Brain pericyte (primary cell): ENCODE results near the gene DGKB.

Experiments used
- DNase-seq: peaks from one replicate; pipeline ENCODE4 v3.0.0-alpha.2; 2012; ENCODE audit warnings: low read depth, low spot score

Gene DGKB

DNA sequence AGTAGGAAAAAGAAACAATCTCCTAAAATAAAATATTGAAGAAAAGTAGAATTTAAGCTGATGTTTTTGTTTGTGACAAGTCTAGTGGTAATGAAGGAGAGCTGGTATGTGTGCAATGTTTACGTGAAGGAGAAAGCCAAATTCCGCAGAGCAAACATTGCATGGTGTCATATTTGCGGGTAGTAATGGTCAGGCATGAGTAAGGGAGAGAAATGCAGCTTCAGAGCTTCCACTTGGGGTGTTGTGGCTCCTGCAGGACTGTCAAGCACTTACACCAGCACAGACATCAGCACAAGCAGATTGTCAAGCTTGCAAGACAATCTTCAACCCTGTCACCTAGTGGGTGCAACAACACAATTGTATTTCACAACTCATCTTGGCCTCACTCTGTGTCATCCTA is 776.6 kb downstream of the DGKB start:
- no peak for DNase-seq

DNA sequence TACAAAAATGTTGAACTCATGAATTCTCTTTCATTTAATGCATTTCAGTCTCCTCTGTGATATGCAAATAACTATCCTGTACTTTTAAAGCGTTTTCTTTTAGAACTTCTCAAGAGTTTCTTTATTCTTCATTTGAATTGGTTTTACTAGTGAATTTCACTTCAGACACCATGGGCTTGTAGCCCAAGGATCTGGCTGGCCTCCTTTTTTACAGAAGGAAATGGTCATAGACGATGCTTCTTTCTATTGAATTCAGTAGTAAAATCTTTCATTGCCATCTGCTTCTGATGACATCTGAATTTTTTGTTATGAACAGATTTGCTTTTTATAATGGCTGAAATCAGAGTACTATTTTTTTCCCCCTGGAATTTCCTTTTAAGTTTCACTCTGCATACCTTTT is 777.8 kb downstream of the DGKB start:
- DNase-seq, result no peak

DNA sequence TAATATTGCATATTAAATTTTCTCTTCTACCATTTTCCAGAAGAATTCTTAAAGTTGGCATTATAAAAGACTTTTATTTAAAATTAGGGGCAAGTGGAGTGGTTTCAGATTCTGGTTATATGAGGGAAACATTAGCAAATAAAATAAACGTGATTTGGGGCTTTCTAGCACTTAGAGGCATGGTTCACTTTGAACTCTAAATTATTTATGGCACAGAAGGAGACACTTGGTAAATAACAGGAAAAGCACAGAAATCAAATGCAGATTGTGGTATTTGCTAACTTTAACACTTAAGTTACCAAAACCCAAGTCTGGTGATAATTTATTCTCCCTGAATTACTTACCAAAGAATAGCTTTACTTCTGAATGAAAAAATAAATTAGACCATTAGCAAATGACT is 778.6 kb downstream of the DGKB start:
- no peak for DNase-seq

DNA sequence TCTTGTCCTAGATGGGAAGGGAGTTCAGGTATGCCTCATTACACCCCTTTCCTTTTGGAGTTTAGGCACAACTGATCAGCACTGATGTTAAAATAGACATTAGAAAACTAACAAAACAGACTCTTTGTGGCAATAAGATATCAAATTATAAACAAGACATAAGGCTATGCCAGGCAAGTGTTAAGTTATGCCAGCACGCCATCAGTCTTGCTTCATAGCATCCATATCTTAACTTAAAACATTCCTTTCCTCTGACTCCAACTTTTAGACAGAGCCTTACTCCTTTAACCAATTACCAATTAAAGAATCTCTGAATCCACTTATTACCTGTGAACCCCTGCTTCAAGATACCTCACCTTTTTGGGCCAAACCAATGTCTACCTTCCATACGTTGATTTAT is 786.9 kb downstream of the DGKB start:
- no peak for DNase-seq

DNA sequence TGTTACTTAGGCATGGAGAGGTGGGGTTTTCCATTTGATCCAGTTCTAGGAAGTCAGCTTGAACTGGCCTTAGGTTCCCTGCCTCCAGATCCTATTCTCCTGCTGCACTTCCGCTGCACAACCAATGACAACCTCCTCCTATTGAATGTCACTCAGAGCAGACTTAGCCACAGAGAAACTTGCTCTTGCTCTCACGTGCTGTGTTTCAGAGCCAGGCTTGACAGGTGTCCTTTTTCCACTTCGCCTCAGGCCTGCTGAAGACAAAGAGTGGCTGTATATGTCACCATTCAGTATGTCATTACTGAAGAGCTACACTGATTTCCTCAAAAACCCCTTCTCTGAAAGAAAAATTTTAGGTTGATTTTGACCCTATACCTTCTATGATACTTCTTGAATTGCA is 797.7 kb downstream of the DGKB start:
- no peak for DNase-seq

DNA sequence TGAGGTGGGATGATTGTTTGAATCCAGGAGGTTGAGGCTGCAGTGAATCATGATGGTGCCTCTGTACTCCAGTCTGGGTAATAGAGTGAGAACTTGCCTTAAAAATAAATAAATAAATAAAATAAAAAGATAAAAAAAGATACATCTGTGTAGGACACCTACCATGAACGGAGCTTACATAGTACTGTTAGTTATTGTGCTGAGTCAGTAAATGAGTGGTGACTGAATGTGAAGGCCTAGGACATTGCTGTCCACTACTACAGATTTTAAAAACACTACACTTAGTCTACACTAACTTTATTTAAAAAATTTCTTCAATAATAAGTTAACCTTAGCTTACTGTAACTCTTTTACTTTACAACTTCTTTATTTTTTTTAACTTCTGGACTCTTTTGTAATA is 806.4 kb downstream of the DGKB start:
- DNase-seq, result no peak

DNA sequence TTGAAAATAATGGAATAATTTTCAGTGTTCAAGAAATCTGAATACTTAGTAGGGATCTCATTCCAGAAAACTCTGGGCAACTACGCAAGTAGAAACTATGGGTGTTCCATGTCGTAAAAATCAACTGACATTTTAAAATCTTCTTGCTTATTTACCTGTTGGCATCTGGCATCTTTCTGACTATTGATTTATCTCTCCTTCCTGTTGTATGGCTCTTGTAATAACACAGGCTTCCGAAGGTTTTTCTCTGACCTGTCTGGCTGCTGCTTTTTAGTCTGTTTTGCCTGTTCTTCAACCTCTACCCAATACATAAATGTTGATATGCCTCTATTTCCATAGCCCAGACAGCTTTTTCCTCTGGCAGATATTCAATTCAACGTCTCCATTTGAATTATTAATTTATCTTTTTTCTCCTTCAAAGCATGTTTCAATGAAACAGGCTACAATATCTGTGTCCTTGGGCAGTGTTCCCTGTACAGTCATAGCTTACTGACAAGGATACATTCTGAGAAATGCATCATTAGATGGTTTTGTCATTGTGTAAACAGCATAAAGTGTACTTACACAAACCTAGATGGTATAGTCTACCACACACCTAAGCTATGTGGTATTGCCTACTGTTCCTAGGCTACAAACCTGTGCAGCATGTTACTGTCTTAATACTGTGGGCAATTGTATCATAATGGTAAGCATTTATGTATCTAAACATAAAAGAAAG is 807.2 kb downstream of the DGKB start:
- DNase-seq, result no peak
